KMS-11 (cell line): ENCODE data around the gene FOXP4.

Source experiments
- H2AFZ ChIP-seq: fragments of 200-600 bp; sonication (generic); 2 replicates; pipeline ENCODE4 v1.6.1; 2016; ENCODE audit warnings: antibody characterized with exemption, mixed run types, low read depth
- H3K27ac ChIP-seq: fragments of 200-600 bp; sonication (generic); 2 replicates; pipeline ENCODE4 v1.6.1; 2016; ENCODE audit warnings: mild to moderate bottlenecking, mixed run types
- H3K27me3 ChIP-seq: fragments of 200-600 bp; sonication (generic); 2 replicates; pipeline ENCODE4 v1.6.1; 2017; ENCODE audit warnings: mild to moderate bottlenecking, low read depth, mixed run types, moderate library complexity; ENCODE audit not compliant: insufficient read depth
- H3K36me3 ChIP-seq: fragments of 200-600 bp; sonication (generic); 2 replicates; pipeline ENCODE4 v1.6.1; 2017; ENCODE audit warnings: mild to moderate bottlenecking, mixed run types; ENCODE audit not compliant: insufficient read depth
- H3K4me1 ChIP-seq: fragments of 200-600 bp; sonication (generic); 2 replicates; pipeline ENCODE4 v1.6.1; 2016; ENCODE audit warnings: mild to moderate bottlenecking, low read depth, mixed run types; ENCODE audit not compliant: poor library complexity, severe bottlenecking
- H3K4me2 ChIP-seq: fragments of 200-600 bp; sonication (generic); 2 replicates; pipeline ENCODE4 v1.7.0; 2016; ENCODE audit warnings: mild to moderate bottlenecking, mixed run types
- H3K4me3 ChIP-seq: fragments of 200-600 bp; sonication (generic); IDR thresholded peaks from 2 replicates; pipeline ENCODE4 v1.6.1; 2017; ENCODE audit warnings: low read depth, low read length, mixed read lengths; ENCODE audit not compliant: insufficient read depth
- H3K79me2 ChIP-seq: fragments of 200-600 bp; sonication (generic); 2 replicates; pipeline ENCODE4 v1.6.1; 2016; ENCODE audit warnings: low read depth, mixed run types; ENCODE audit not compliant: insufficient read depth
- H3K9ac ChIP-seq: fragments of 200-600 bp; sonication (generic); 2 replicates; pipeline ENCODE4 v1.6.1; 2016; ENCODE audit warnings: mild to moderate bottlenecking, mixed run types
- H4K20me1 ChIP-seq: fragments of 200-600 bp; sonication (generic); 2 replicates; pipeline ENCODE4 v1.6.1; 2016; ENCODE audit warnings: mild to moderate bottlenecking, mixed run types; ENCODE audit not compliant: insufficient read depth
- CTCF ChIP-seq: fragments of 200-600 bp; sonication (generic); conservative IDR thresholded peaks from 2 replicates; pipeline ENCODE4 v1.6.1; 2017; ENCODE audit warnings: low read depth, mild to moderate bottlenecking, antibody characterized with exemption, low read length, moderate library complexity, mixed read lengths

Gene FOXP4

GRCh38 chr6:41607036-41607435, 60.9 kb downstream of the FOXP4 start:
- Histone ChIP-seq H3K4me1 (peaks cover 4% of the 10 kb centered on the region), H3K4me2 (no peak overlapping the region), H3K4me3 (no peak overlapping the region), H3K27ac (no peak overlapping the region), H2AFZ (no peak overlapping the region), H4K20me1 (no peaks in the 10 kb centered on the region), H3K9ac (no peak overlapping the region), H3K27me3 (no peaks in the 10 kb centered on the region), H3K36me3 (no peaks in the 10 kb centered on the region), H3K79me2 (no peaks in the 10 kb centered on the region)
- no peak for TF ChIP-seq CTCF

- H3K79me2 ChIP-seq: no peaks in the 10 kb centered on the region
- no peak overlapping the region for H3K4me3 ChIP-seq
- H3K27me3 ChIP-seq: no peaks in the 10 kb centered on the region; the same call in 1 of the 2 replicates
- no peak overlapping the region for H2AFZ ChIP-seq
- no peak overlapping the region for H3K27ac ChIP-seq
- no peaks in the 10 kb centered on the region for H4K20me1 ChIP-seq
- no peaks in the 10 kb centered on the region for H3K4me1 ChIP-seq
- no peak for TF ChIP-seq CTCF
- H3K36me3 ChIP-seq: no peaks in the 10 kb centered on the region
- no peak overlapping the region for H3K9ac ChIP-seq
- H3K4me2 ChIP-seq: no peak overlapping the region
These were observed 61.6 kb downstream of the FOXP4 start for GRCh38 chr6:41607736-41608135.

GRCh38 chr6:41608443-41609151, 62.4 kb downstream of the FOXP4 start:
- no peaks in the 10 kb centered on the region for H3K4me1 ChIP-seq
- H2AFZ ChIP-seq: no peak overlapping the region
- no peak for TF ChIP-seq CTCF

GRCh38 chr6:41614715-41615114, 68.5 kb downstream of the FOXP4 start:
- Histone ChIP-seq H3K27ac (no peak overlapping the region), H3K4me1 (no peaks in the 10 kb centered on the region), H3K4me3 (no peak overlapping the region), H4K20me1 (no peaks in the 10 kb centered on the region), H3K79me2 (no peaks in the 10 kb centered on the region), H3K4me2 (no peak overlapping the region), H2AFZ (no peak overlapping the region), H3K27me3 (no peaks in the 10 kb centered on the region; the same call in 1 of the 2 replicates), H3K36me3 (no peaks in the 10 kb centered on the region), H3K9ac (no peak overlapping the region)
- no peak for TF ChIP-seq CTCF

More at GRCh38 chr6:41608443-41609151, 62.4 kb downstream of the FOXP4 start:
- no peak overlapping the region for H3K4me2 ChIP-seq
- H3K27ac ChIP-seq: no peak overlapping the region
- H3K27me3 ChIP-seq: no peaks in the 10 kb centered on the region; the same call in 1 of the 2 replicates
- no peaks in the 10 kb centered on the region for H3K79me2 ChIP-seq
- H4K20me1 ChIP-seq: no peaks in the 10 kb centered on the region
- no peak overlapping the region for H3K4me3 ChIP-seq
- H3K36me3 ChIP-seq: no peaks in the 10 kb centered on the region
- no peak overlapping the region for H3K9ac ChIP-seq
